Measurements from ENCODE around the gene SIK2. TPM values are rescaled to one million over a fixed set of nuclear protein-coding genes. Genes with fewer than 3 reads are reported as not detected.

The SIK2 gene
- total RNA-seq, 1 experiment from 2014 or later, result 9.0 TPM

DNA sequence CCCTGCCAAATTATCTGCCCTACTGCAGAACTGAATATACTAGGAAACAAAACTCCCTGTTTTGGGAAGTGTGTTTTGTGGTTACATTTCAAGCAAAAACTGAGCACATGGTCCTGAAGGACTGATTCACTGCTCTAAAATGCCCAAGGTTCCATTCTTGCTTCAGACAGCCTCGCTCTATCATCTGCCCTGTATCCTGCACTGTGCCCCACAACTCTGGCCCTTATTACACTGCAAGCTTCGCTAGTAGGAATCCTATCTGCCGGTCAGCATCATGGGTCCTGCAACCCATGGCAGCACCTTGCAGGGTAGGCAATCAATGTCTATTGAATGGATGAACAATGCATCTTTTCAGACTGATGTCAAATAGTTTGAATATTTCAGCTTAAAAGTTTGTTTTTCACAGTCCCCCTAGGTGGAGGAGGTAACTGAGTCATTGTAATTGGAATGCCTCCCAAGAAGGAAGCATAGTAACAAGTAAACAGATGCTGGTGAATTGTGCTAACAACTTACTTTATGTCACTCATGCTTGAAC lies 40.4 kb upstream of the SIK2 start:
- H3K27ac ChIP-seq (ENCODE audit: low read length), result peak overlapping the region; percentile 96
- CTCF ChIA-PET, result interaction anchor here (0.5 to 1.1 kb wide), 3 partner anchors 107 to 290 kb away, joined by 3 to 4 read pairs (median 3); no protein-coding TSS in a partner anchor
- peaks cover 34% of the 10 kb centered on the region for H3F3A ChIP-seq (ENCODE audit: low read length, unreplicated experiment)
- H3K9me2 ChIP-seq (replicated peaks; ENCODE audit: low read length), result no peaks in the 10 kb centered on the region
- no peaks in the 10 kb centered on the region for H3K27me3 ChIP-seq (ENCODE audit: low read length)
- peaks cover 60% of the 10 kb centered on the region for H3K4me1 ChIP-seq (ENCODE audit: insufficient read depth, low read length)
- DNase-seq, result peak; percentile 96
- H3K9ac ChIP-seq (ENCODE audit: low read length), result peak overlapping the region; percentile 73
- no TSS peak for BruUV-seq (replicated peaks)
- H3K9me3 ChIP-seq (ENCODE audit: low read length), result no peaks in the 10 kb centered on the region
- POLR2A ChIA-PET (ENCODE audit: unreplicated experiment), result interaction anchor here (0.5 to 0.6 kb wide), 3 partner anchors 22 to 203 kb away, joined by 3 to 7 read pairs (median 3); no protein-coding TSS in a partner anchor
- ATAC-seq, result peak; percentile 71
- peak overlapping the region; percentile 34 for H3K4me3 ChIP-seq (ENCODE audit: low read length)
- peak overlapping the region; percentile 12 for H2AFZ ChIP-seq (ENCODE audit: low read length)
- no peak for TF ChIP-seq EZH2phosphoT487 (IDR thresholded peaks at IDR 0.05; ENCODE audit: borderline replicate concordance, low read length)
- TF ChIP-seq EZH2 (IDR thresholded peaks at IDR 0.05; ENCODE audit: low read length, unreplicated experiment), result no peak
- TF ChIP-seq, protein P1, sequence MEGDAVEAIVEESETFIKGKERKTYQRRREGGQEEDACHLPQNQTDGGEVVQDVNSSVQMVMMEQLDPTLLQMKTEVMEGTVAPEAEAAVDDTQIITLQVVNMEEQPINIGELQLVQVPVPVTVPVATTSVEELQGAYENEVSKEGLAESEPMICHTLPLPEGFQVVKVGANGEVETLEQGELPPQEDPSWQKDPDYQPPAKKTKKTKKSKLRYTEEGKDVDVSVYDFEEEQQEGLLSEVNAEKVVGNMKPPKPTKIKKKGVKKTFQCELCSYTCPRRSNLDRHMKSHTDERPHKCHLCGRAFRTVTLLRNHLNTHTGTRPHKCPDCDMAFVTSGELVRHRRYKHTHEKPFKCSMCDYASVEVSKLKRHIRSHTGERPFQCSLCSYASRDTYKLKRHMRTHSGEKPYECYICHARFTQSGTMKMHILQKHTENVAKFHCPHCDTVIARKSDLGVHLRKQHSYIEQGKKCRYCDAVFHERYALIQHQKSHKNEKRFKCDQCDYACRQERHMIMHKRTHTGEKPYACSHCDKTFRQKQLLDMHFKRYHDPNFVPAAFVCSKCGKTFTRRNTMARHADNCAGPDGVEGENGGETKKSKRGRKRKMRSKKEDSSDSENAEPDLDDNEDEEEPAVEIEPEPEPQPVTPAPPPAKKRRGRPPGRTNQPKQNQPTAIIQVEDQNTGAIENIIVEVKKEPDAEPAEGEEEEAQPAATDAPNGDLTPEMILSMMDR (conservative IDR thresholded peaks at IDR 0.05; ENCODE audit: low read depth, low read length), result no peak
- H4K20me1 ChIP-seq (ENCODE audit: low read length), result no peaks in the 10 kb centered on the region
- H3K36me3 ChIP-seq (ENCODE audit: low read depth, low read length), result no peaks in the 10 kb centered on the region
- intact Hi-C loops (cut with micrococcal nuclease), result loop anchor here (1.0 kb wide), 1 partner anchor 31 kb away; no protein-coding TSS in a partner anchor
- H3K4me2 ChIP-seq (ENCODE audit: low read length), result peak overlapping the region; percentile 78
- no peaks in the 10 kb centered on the region for H3K79me2 ChIP-seq (ENCODE audit: low read length)

DNA sequence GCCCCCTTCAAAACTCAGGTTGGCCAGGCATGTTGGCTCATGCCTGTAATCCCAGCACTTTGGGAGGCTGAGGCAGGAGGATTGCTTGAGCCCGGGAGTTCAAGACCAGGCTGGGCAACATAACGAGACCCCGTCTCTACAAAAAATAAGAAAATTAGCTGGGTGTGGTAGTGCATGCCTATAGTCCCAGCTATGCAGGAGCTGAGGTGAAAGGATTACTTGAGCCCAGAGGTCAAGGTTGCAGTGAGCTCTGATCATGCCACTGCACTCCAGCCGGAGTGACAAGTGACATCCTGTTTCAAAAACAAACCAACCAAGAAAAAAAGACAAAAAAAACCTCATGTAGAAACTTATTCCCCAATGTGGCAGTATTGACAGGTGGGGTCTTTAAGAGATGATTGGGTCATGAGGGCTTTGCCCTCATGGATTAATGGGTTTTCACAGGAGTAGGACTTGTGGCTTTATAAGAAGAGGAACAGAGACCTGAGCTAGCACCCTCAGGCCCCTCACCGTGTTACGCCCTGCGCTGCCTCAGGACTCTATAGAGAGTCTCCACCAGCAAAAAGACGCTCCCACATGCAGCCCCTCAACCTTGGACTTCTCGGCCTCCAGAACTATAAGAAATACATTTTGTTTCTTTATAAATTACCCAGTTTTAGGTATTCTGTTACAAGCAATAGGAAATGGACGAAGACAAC lies 39.4 kb upstream of the SIK2 start:
- DNase-seq, result no peak
- H3K9ac ChIP-seq (ENCODE audit: low read length), result peak overlapping the region; percentile 73
- ChIA-PET POLR2A (ENCODE audit: unreplicated experiment) (no interaction called here), CTCF (interaction anchor here (1.1 kb wide), 1 partner anchor 108 kb away, joined by 4 read pairs; no protein-coding TSS in a partner anchor)
- no peaks in the 10 kb centered on the region for H3K36me3 ChIP-seq (ENCODE audit: low read depth, low read length)
- intact Hi-C loops (cut with micrococcal nuclease), result loop anchor here (1.0 kb wide), 1 partner anchor 32 kb away; no protein-coding TSS in a partner anchor
- no peak overlapping the region for H2AFZ ChIP-seq (ENCODE audit: low read length)
- H3K9me3 ChIP-seq (ENCODE audit: low read length), result no peaks in the 10 kb centered on the region
- H4K20me1 ChIP-seq (ENCODE audit: low read length), result no peaks in the 10 kb centered on the region
- no TSS peak for BruUV-seq (replicated peaks)
- H3K27me3 ChIP-seq (ENCODE audit: low read length), result no peaks in the 10 kb centered on the region
- ATAC-seq, result no peak
- peak overlapping the region; percentile 96 for H3K27ac ChIP-seq (ENCODE audit: low read length)
- 0 out of 2 replicates have a peak overlapping the region, but pooled peaks have one; percentile 19 for H3K4me3 ChIP-seq (ENCODE audit: low read length)
- H3K4me2 ChIP-seq (ENCODE audit: low read length), result peak overlapping the region; percentile 78
- H3F3A ChIP-seq (ENCODE audit: low read length, unreplicated experiment), result peaks cover 24% of the 10 kb centered on the region
- no peaks in the 10 kb centered on the region for H3K79me2 ChIP-seq (ENCODE audit: low read length)
- H3K9me2 ChIP-seq (replicated peaks; ENCODE audit: low read length), result no peaks in the 10 kb centered on the region
- peaks cover 50% of the 10 kb centered on the region for H3K4me1 ChIP-seq (ENCODE audit: insufficient read depth, low read length)
- TF ChIP-seq, protein P1 (conservative IDR thresholded peaks at IDR 0.05; ENCODE audit: low read depth, low read length), result no peak
- TF ChIP-seq EZH2 (IDR thresholded peaks at IDR 0.05; ENCODE audit: low read length, unreplicated experiment) (no peak), EZH2phosphoT487 (IDR thresholded peaks at IDR 0.05; ENCODE audit: borderline replicate concordance, low read length) (no peak)

Measured in PC-3 (cell line).